Measurements from ENCODE around the gene ZNF24. TPM values are rescaled to one million over a fixed set of nuclear protein-coding genes. Genes with fewer than 3 reads are reported as not detected.

Gene ZNF24
- total RNA-seq, 1 experiment from 2014 or later: 46.8 TPM

DNA sequence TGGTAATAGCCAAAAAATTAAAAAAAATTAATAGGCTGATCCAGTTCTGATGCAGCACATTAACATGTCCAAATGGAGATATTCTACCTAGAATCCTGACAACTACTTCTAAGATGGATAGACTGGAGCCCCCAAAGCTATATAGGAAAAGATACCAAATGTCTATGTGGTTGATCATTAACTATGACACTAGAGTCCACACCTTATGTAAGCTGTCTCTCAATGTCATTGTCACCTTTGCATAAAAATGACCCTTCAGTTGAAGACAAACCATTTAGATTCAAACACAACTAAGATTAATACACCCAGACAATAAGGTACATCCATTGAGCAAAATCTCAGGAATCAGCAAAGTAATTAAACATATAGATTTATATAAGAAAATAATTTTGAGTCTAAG lies 18.3 kb upstream of the ZNF24 start:
- Histone ChIP-seq H3K27ac (ENCODE audit: low read length) (no peak overlapping the region), H3K4me3 (ENCODE audit: low read depth in 2 of 2, low read length in 2 of 2) (no peak overlapping the region), H3K27me3 (ENCODE audit: control insufficient read depth, insufficient read depth, low read length) (no peaks in the 10 kb centered on the region), H3K4me1 (ENCODE audit: control insufficient read depth, insufficient read depth, low read length) (no peaks in the 10 kb centered on the region), H3K36me3 (ENCODE audit: control insufficient read depth, insufficient read depth, low read length) (no peaks in the 10 kb centered on the region), H3K9me3 (ENCODE audit: control insufficient read depth, insufficient read depth, low read depth, low read length) (no peaks in the 10 kb centered on the region)
- TF ChIP-seq, protein P1, sequence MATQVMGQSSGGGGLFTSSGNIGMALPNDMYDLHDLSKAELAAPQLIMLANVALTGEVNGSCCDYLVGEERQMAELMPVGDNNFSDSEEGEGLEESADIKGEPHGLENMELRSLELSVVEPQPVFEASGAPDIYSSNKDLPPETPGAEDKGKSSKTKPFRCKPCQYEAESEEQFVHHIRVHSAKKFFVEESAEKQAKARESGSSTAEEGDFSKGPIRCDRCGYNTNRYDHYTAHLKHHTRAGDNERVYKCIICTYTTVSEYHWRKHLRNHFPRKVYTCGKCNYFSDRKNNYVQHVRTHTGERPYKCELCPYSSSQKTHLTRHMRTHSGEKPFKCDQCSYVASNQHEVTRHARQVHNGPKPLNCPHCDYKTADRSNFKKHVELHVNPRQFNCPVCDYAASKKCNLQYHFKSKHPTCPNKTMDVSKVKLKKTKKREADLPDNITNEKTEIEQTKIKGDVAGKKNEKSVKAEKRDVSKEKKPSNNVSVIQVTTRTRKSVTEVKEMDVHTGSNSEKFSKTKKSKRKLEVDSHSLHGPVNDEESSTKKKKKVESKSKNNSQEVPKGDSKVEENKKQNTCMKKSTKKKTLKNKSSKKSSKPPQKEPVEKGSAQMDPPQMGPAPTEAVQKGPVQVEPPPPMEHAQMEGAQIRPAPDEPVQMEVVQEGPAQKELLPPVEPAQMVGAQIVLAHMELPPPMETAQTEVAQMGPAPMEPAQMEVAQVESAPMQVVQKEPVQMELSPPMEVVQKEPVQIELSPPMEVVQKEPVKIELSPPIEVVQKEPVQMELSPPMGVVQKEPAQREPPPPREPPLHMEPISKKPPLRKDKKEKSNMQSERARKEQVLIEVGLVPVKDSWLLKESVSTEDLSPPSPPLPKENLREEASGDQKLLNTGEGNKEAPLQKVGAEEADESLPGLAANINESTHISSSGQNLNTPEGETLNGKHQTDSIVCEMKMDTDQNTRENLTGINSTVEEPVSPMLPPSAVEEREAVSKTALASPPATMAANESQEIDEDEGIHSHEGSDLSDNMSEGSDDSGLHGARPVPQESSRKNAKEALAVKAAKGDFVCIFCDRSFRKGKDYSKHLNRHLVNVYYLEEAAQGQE (IDR thresholded peaks at IDR 0.05; ENCODE audit: insufficient read depth in 1 of 2, low read depth in 2 of 2, low read length in 1 of 2): no peak
- no peak for TF ChIP-seq TCF7L2 (IDR thresholded peaks at IDR 0.05; ENCODE audit: low read depth, low read length)
- TF ChIP-seq, protein P2, sequence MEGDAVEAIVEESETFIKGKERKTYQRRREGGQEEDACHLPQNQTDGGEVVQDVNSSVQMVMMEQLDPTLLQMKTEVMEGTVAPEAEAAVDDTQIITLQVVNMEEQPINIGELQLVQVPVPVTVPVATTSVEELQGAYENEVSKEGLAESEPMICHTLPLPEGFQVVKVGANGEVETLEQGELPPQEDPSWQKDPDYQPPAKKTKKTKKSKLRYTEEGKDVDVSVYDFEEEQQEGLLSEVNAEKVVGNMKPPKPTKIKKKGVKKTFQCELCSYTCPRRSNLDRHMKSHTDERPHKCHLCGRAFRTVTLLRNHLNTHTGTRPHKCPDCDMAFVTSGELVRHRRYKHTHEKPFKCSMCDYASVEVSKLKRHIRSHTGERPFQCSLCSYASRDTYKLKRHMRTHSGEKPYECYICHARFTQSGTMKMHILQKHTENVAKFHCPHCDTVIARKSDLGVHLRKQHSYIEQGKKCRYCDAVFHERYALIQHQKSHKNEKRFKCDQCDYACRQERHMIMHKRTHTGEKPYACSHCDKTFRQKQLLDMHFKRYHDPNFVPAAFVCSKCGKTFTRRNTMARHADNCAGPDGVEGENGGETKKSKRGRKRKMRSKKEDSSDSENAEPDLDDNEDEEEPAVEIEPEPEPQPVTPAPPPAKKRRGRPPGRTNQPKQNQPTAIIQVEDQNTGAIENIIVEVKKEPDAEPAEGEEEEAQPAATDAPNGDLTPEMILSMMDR (IDR thresholded peaks at IDR 0.05): no peak
- no peak for DNase-seq (ENCODE audit: low read depth, low spot score)
- ATAC-seq: no peak
- POLR2A ChIA-PET: interaction anchor here (0.7 kb wide), 1 partner anchor 12 kb away, joined by 4 read pairs; no protein-coding TSS in a partner anchor
- no TSS peak for BruUV-seq (replicated peaks)
- intact Hi-C loops (cut with micrococcal nuclease; ENCODE audit: unreplicated experiment): no loop called here
- in situ Hi-C loops (cut with HindIII; ENCODE audit: low pct_unique_long_range_greater_than_20kb, low sequenced_read_pairs): no loop called here
- CTCF ChIA-PET: no interaction called here

DNA sequence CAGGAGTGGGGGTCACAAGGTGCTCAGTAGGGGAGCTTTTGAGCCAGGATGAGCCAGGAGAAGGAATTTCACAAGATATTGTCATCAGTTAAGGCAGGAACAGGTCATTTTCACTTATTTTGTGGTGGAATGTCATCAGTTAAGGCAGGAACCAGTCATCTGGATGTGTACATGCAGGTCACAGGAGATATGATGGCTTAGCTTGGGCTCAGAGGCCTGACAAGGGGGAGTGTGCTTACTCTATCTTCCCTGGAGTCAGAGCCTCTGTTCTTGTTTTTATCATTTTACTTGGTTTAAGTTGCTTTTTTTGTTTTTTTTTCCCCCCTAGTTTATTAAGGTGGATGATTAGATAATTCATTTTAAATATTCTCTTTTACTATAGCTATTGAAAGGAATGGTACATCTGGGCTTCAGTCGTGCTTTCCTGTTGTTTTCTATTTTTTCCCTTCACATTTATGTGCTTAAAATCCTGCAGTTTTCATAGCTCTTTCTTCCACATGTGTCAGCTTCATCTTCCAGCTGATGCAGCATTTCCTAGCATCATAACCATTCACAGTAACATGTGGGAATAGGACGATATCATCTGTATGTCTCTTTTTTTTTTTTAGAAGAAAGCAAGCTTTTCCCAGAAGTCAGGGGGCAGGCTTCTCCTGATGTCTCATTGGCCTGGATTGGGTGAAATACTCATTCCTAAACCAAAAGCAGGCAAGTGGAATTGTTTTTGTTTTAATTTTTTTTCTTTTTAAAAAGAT lies 17.5 kb upstream of the ZNF24 start:
- Histone ChIP-seq H3K36me3 (ENCODE audit: control insufficient read depth, insufficient read depth, low read length) (no peaks in the 10 kb centered on the region), H3K4me1 (ENCODE audit: control insufficient read depth, insufficient read depth, low read length) (no peaks in the 10 kb centered on the region), H3K9me3 (ENCODE audit: control insufficient read depth, insufficient read depth, low read depth, low read length) (no peaks in the 10 kb centered on the region), H3K27ac (ENCODE audit: low read length) (no peak overlapping the region), H3K27me3 (ENCODE audit: control insufficient read depth, insufficient read depth, low read length) (no peaks in the 10 kb centered on the region), H3K4me3 (ENCODE audit: low read depth in 2 of 2, low read length in 2 of 2) (no peak overlapping the region)
- ATAC-seq (no peak), DNase-seq (ENCODE audit: low read depth, low spot score) (no peak)
- no TSS peak for BruUV-seq (replicated peaks)
- in situ Hi-C loops (cut with HindIII; ENCODE audit: low pct_unique_long_range_greater_than_20kb, low sequenced_read_pairs) (no loop called here), intact Hi-C loops (cut with micrococcal nuclease; ENCODE audit: unreplicated experiment) (no loop called here)
- CTCF ChIA-PET: no interaction called here
- TF ChIP-seq SIN3A (IDR thresholded peaks at IDR 0.05; ENCODE audit: borderline replicate concordance, insufficient read depth, low read depth, low read length) (no peak), TCF7L2 (IDR thresholded peaks at IDR 0.05; ENCODE audit: low read depth, low read length) (no peak), POLR2AphosphoS5 (IDR thresholded peaks at IDR 0.05; ENCODE audit: low read depth, low read length) (no peak)
- TF ChIP-seq, protein P2 (IDR thresholded peaks at IDR 0.05): no peak
- POLR2A ChIA-PET: interaction anchor here (0.7 kb wide), 1 partner anchor 11 kb away, joined by 4 read pairs; no protein-coding TSS in a partner anchor

All from Panc1 (cell line).